IMR-90 (cell line): ENCODE data around the gene OSBP2. TPM values are rescaled to one million over a fixed set of nuclear protein-coding genes. Genes with fewer than 3 reads are reported as not detected.

ENCODE experiments used
- ATAC-seq: fragments of 200-7000 bp; cut with Tn5 transposase; 2 replicates; pipeline ENCODE4 v1.9.1; 2020; ENCODE audit warnings: low read depth, mild to moderate bottlenecking, moderate library complexity
- BruUV-seq: library from RNA; stranded (reverse); fragments of 400-500 nt; replicated peaks from 2 replicates; lab custom pipeline; 2021; lab: Mats Ljungman, UMichigan
- CTCF ChIA-PET: fragments of 300-600 bp; formaldehyde crosslinking; extraction: SDS; loops from one replicate; lab custom pipeline; 2021; ENCODE audit warnings: antibody characterized with exemption; lab: Yijun Ruan, JAX
- POLR2A ChIA-PET: fragments of 300-600 bp; sonication (Branson Sonifier 250); formaldehyde crosslinking; loops from one replicate; lab custom pipeline; 2022; ENCODE audit warnings: antibody characterized with exemption; ENCODE audit not compliant: unreplicated experiment; lab: Charles Lee
- DNase-seq: peaks from one replicate; pipeline ENCODE4 v3.0.0; 2013
- H2AFZ ChIP-seq: replicated peaks from 2 replicates; pipeline ENCODE3; 2013; ENCODE audit warnings: low read length, mild to moderate bottlenecking; ENCODE audit not compliant: poor library complexity
- H2AK5ac ChIP-seq: 2 replicates; pipeline ENCODE4 v1.6.1; 2013; ENCODE audit warnings: low read depth, low read length, inconsistent platforms
- H2AK9ac ChIP-seq: replicated peaks from 2 replicates; pipeline ENCODE3; 2013; ENCODE audit warnings: mild to moderate bottlenecking, low read depth, low read length, moderate library complexity; ENCODE audit not compliant: poor library complexity
- H2BK120ac ChIP-seq: 2 replicates; pipeline ENCODE4 v1.6.1; 2013; ENCODE audit warnings: low read depth, low read length, inconsistent platforms
- H2BK15ac ChIP-seq: 3 replicates; pipeline ENCODE4 v1.6.1; 2013; ENCODE audit warnings: low read depth, low read length, inconsistent platforms
- H2BK20ac ChIP-seq: 2 replicates; pipeline ENCODE4 v1.6.1; 2013; ENCODE audit warnings: low read depth, mild to moderate bottlenecking, inconsistent platforms, low read length, moderate library complexity
- H2BK5ac ChIP-seq: 2 replicates; pipeline ENCODE4 v1.6.1; 2013; ENCODE audit warnings: mild to moderate bottlenecking, low read depth, low read length, inconsistent platforms; ENCODE audit not compliant: poor library complexity, severe bottlenecking
- H3K14ac ChIP-seq: replicated peaks from 2 replicates; pipeline ENCODE4 v1.6.1; 2013; ENCODE audit warnings: low read depth, low read length, inconsistent platforms
- H3K18ac ChIP-seq: 2 replicates; pipeline ENCODE4 v1.6.1; 2013; ENCODE audit warnings: low read depth, low read length, control low read depth
- H3K23ac ChIP-seq: 2 replicates; pipeline ENCODE4 v1.6.1; 2013; ENCODE audit warnings: low read depth, low read length, inconsistent platforms
- H3K27ac ChIP-seq: 2 replicates; pipeline ENCODE4 v1.5.1; 2013; ENCODE audit warnings: mild to moderate bottlenecking, control low read depth, low read length; ENCODE audit not compliant: insufficient read depth
- H3K27me3 ChIP-seq: 2 replicates; pipeline ENCODE4 v1.6.1; 2013; ENCODE audit warnings: low read length; ENCODE audit not compliant: control insufficient read depth, insufficient read depth
- H3K36me3 ChIP-seq: 2 replicates; pipeline ENCODE4 v1.6.1; 2013; ENCODE audit warnings: low read length, mixed read lengths; ENCODE audit not compliant: control insufficient read depth, insufficient read depth
- H3K4ac ChIP-seq: 2 replicates; pipeline ENCODE4 v1.6.1; 2013; ENCODE audit warnings: low read depth, low read length, inconsistent platforms
- H3K4me1 ChIP-seq: 2 replicates; pipeline ENCODE4 v1.6.1; 2013; ENCODE audit warnings: low read length, mixed read lengths; ENCODE audit not compliant: control insufficient read depth, insufficient read depth
- H3K4me2 ChIP-seq: 2 replicates; pipeline ENCODE4 v1.6.1; 2013; ENCODE audit warnings: low read depth, mild to moderate bottlenecking, control low read depth, low read length, moderate library complexity
- H3K4me3 ChIP-seq: 2 replicates; pipeline ENCODE4 v1.5.1; 2013; ENCODE audit warnings: low read depth, mild to moderate bottlenecking, control low read depth, low read length, moderate library complexity; ENCODE audit not compliant: insufficient read depth
- H3K56ac ChIP-seq: 2 replicates; pipeline ENCODE4 v1.6.1; 2013; ENCODE audit warnings: low read length, inconsistent platforms; ENCODE audit not compliant: insufficient read depth; ENCODE audit errors: extremely low read depth
- H3K79me1 ChIP-seq, 2 experiments: 2 replicates each; pipeline ENCODE4 v1.6.1; 2013; ENCODE audit warnings: low read length in 2 of 2, inconsistent platforms in 1 of 2, low read depth in 1 of 2
- H3K9ac ChIP-seq: 2 replicates; pipeline ENCODE4 v1.6.1; 2013; ENCODE audit warnings: low read depth, low read length, control low read depth
- H3K9me1 ChIP-seq: 2 replicates; pipeline ENCODE4 v1.6.1; 2013; ENCODE audit warnings: low read length, inconsistent platforms; ENCODE audit not compliant: insufficient read depth
- H3K9me3 ChIP-seq: 2 replicates; pipeline ENCODE4 v1.6.1; 2013; ENCODE audit warnings: low read length; ENCODE audit not compliant: control insufficient read depth, insufficient read depth
- H4K20me1 ChIP-seq: 2 replicates; pipeline ENCODE4 v1.6.1; 2013; ENCODE audit warnings: low read length, inconsistent platforms; ENCODE audit not compliant: insufficient read depth
- H4K5ac ChIP-seq: 2 replicates; pipeline ENCODE4 v1.6.1; 2013; ENCODE audit warnings: mild to moderate bottlenecking, low read depth, low read length, control low read depth
- H4K8ac ChIP-seq, 2 experiments: 2 replicates each; pipeline ENCODE4 v1.6.1; 2013; ENCODE audit warnings: low read depth in 2 of 2, low read length in 2 of 2, control low read depth in 1 of 2, inconsistent platforms in 1 of 2
- H4K91ac ChIP-seq: 2 replicates; pipeline ENCODE4 v1.6.1; 2013; ENCODE audit warnings: low read depth, low read length, inconsistent platforms; ENCODE audit not compliant: insufficient read depth
- ELK1 ChIP-seq: fragments of 150-350 bp; IDR thresholded peaks from 2 replicates; pipeline ENCODE4 v1.6.1; 2016; ENCODE audit warnings: low read depth, mild to moderate bottlenecking, low read length, moderate library complexity, borderline replicate concordance
- FOS ChIP-seq: fragments of 150-350 bp; IDR thresholded peaks from 2 replicates; pipeline ENCODE4 v1.6.1; 2016; ENCODE audit warnings: low read depth, low read length
- MXI1 ChIP-seq: IDR thresholded peaks from 2 replicates; pipeline ENCODE4 v1.6.1; 2012; ENCODE audit warnings: low read depth, mild to moderate bottlenecking, low read length, moderate library complexity, borderline replicate concordance
- WGBS, 2 experiments: methylation state at CpG; one replicate each; pipeline versions ENCODE4 v1.1.5 to v1.1.7; 2013; ENCODE audit warnings: missing lambda C conversion rate in 2 of 2; ENCODE audit not compliant: insufficient read length in 1 of 2; ENCODE audit errors: extremely low coverage in 2 of 2; 5-methylcytosine and 5-hydroxymethylcytosine counted together
- dilution Hi-C: fragments of 300-500 bp; cut with HindIII; formaldehyde crosslinking; loops from one replicate; pipeline ENCODE4 v1.14.3; 2018; ENCODE audit warnings: low sequenced_read_pairs; ENCODE audit not compliant: unreplicated experiment
- in situ Hi-C: fragments of 300-500 bp; cut with MboI; formaldehyde crosslinking; loops from 3 replicates; pipeline ENCODE4 v1.14.3; 2019; ENCODE audit warnings: low sequenced_read_pairs, inconsistent platforms, mixed read lengths
- intact Hi-C: fragments of 100-400 bp; cut with micrococcal nuclease; formaldehyde crosslinking; loops from 2 replicates; pipeline ENCODE4 v1.10.0; 2022
- polyA plus RNA-seq, 3 experiments: library from polyadenylated mRNA; depleted of rRNA; stranded (reverse); fragments of >200 nt; gene quantifications; 2 replicates each; pipeline ENCODE4 v1.2.3, GENCODE V29; 2012; ENCODE audit warnings: low replicate concordance in 1 of 3
- total RNA-seq: library from RNA; depleted of rRNA; stranded (reverse); fragments of >200 nt; gene quantifications from 2 replicates; pipeline ENCODE4 v1.2.3, GENCODE V29; 2012

OSBP2 gene
- total and polyA plus RNA-seq, 2 of the 4 experiments (the other 2 are of a cell fraction), result 1.8 to 2.2 TPM

GRCh38 chr22:30953206-30953605, 258.5 kb downstream of the OSBP2 start:
- H2AK5ac ChIP-seq, result no peak overlapping the region
- H3K9ac ChIP-seq, result no peak overlapping the region
- H4K8ac ChIP-seq, result no peak overlapping the region
- BruUV-seq, result no TSS peak
- H3K4me2 ChIP-seq, result no peak overlapping the region
- WGBS, 2 experiments, result no CpG with 5 or more reads among the region's 2 CpGs
- peaks cover 7% of the 10 kb centered on the region; the same call in 1 of the 2 replicates for H4K20me1 ChIP-seq
- H3K18ac ChIP-seq, result no peak overlapping the region
- POLR2A ChIA-PET, result no interaction called here
- in situ Hi-C loops (no loop called here), dilution Hi-C loops (no loop called here), intact Hi-C loops (no loop called here)
- H3K14ac ChIP-seq, result no peak overlapping the region
- no peak overlapping the region for H2BK20ac ChIP-seq
- no peak overlapping the region for H2AK9ac ChIP-seq
- DNase-seq (no peak), ATAC-seq (no peak)
- no peak overlapping the region for H2BK15ac ChIP-seq
- peaks cover 32% of the 10 kb centered on the region for H3K36me3 ChIP-seq
- H3K23ac ChIP-seq, result no peak overlapping the region
- H2BK120ac ChIP-seq, result no peak overlapping the region
- H3K9me3 ChIP-seq, result no peaks in the 10 kb centered on the region
- no peak overlapping the region for H4K5ac ChIP-seq
- peaks cover 12% of the 10 kb centered on the region for H3K9me1 ChIP-seq
- no peak overlapping the region for H2AFZ ChIP-seq
- H3K4ac ChIP-seq, result no peak overlapping the region
- H4K91ac ChIP-seq, result no peak overlapping the region
- H3K27me3 ChIP-seq, result no peaks in the 10 kb centered on the region
- TF ChIP-seq MXI1 (no peak), ELK1 (no peak), FOS (no peak)
- no peak overlapping the region for H3K27ac ChIP-seq
- H2BK5ac ChIP-seq, result no peak overlapping the region
- peaks cover 27 to 51% of the 10 kb centered on the region in 2 experiments for H3K79me1 ChIP-seq
- H3K4me3 ChIP-seq, result no peak overlapping the region
- CTCF ChIA-PET, result interaction anchor here (0.9 to 1.6 kb wide), 2 partner anchors 129 to 131 kb away, joined by 3 to 6 read pairs; no protein-coding TSS in a partner anchor
- H3K4me1 ChIP-seq, result peaks cover 2% of the 10 kb centered on the region
- no peak overlapping the region for H3K56ac ChIP-seq
